OCI-LY7 (cell line): Measurements from ENCODE around the gene UBE2H. TPM values are rescaled to one million over a fixed set of nuclear protein-coding genes. Genes with fewer than 3 reads are reported as not detected.

ENCODE experiments used
- BruUV-seq: library from RNA; stranded (reverse); fragments of 400-500 nt; replicated peaks from 2 replicates; lab custom pipeline; 2021; lab: Mats Ljungman, UMichigan
- CTCF ChIA-PET: fragments of 300-600 bp; sonication (Branson Sonifier 250); formaldehyde crosslinking; loops from one replicate; lab custom pipeline; 2022; ENCODE audit warnings: antibody characterized with exemption; ENCODE audit not compliant: unreplicated experiment; lab: Charles Lee
- POLR2A ChIA-PET: fragments of 300-600 bp; sonication (Branson Sonifier 250); formaldehyde crosslinking; loops from one replicate; lab custom pipeline; 2022; ENCODE audit warnings: antibody characterized with exemption; lab: Charles Lee
- DNase-seq: peaks from one replicate; pipeline ENCODE4 v3.0.0-alpha.2; 2015; ENCODE audit warnings: low spot score
- H2AFZ ChIP-seq: fragments of 200-600 bp; sonication (generic), shearing (Covaris generic); 2 replicates; pipeline ENCODE4 v1.6.1; 2014; ENCODE audit warnings: mild to moderate bottlenecking, antibody characterized with exemption, low read length, moderate library complexity
- H3K27ac ChIP-seq: fragments of 200-600 bp; sonication (generic); 2 replicates; pipeline ENCODE4 v1.5.1; 2014; ENCODE audit warnings: mixed run types, low read depth, mild to moderate bottlenecking, moderate library complexity, low read length, inconsistent platforms; ENCODE audit not compliant: poor library complexity, severe bottlenecking
- H3K36me3 ChIP-seq: fragments of 200-600 bp; sonication (generic); 2 replicates; pipeline ENCODE4 v1.6.1; 2014; ENCODE audit warnings: mild to moderate bottlenecking, antibody characterized with exemption, low read length, moderate library complexity, mixed read lengths; ENCODE audit not compliant: insufficient read depth
- H3K4me1 ChIP-seq: fragments of 200-600 bp; sonication (generic); 2 replicates; pipeline ENCODE4 v1.5.1; 2014; ENCODE audit warnings: mild to moderate bottlenecking, low read length; ENCODE audit not compliant: insufficient read depth, poor library complexity, severe bottlenecking
- H3K4me2 ChIP-seq: fragments of 200-600 bp; sonication (generic); 2 replicates; pipeline ENCODE4 v1.6.1; 2014; ENCODE audit warnings: mild to moderate bottlenecking, low read length
- H3K4me3 ChIP-seq: fragments of 200-600 bp; sonication (generic); 2 replicates; pipeline ENCODE4 v1.5.1; 2014; ENCODE audit warnings: mild to moderate bottlenecking, low read depth, low read length; ENCODE audit not compliant: poor library complexity, severe bottlenecking
- H3K79me2 ChIP-seq: fragments of 200-600 bp; sonication (generic); 2 replicates; pipeline ENCODE4 v1.6.1; 2016; ENCODE audit warnings: low read depth, mild to moderate bottlenecking, low read length, moderate library complexity, mixed read lengths; ENCODE audit not compliant: insufficient read depth
- H3K9me2 ChIP-seq: fragments of 200-600 bp; sonication (generic); 2 replicates; pipeline ENCODE4 v1.6.1; 2016; ENCODE audit warnings: mild to moderate bottlenecking, low read length, mixed read lengths; ENCODE audit not compliant: insufficient read depth
- H3K9me3 ChIP-seq: fragments of 200-600 bp; sonication (generic); 2 replicates; pipeline ENCODE4 v1.6.1; 2014; ENCODE audit warnings: mild to moderate bottlenecking, mixed run types, low read length, mixed read lengths
- H4K20me1 ChIP-seq: fragments of 200-600 bp; sonication (generic); 2 replicates; pipeline ENCODE4 v1.6.1; 2014; ENCODE audit warnings: mild to moderate bottlenecking, antibody characterized with exemption, low read length, moderate library complexity, mixed read lengths; ENCODE audit not compliant: insufficient read depth
- EZH2phosphoT487 ChIP-seq: fragments of 200-600 bp; sonication (generic); IDR thresholded peaks from 2 replicates; pipeline ENCODE4 v1.6.1; 2018; ENCODE audit warnings: low read depth, borderline replicate concordance, mild to moderate bottlenecking, mixed run types, antibody characterized with exemption, low read length, moderate library complexity, mixed read lengths
- intact Hi-C: fragments of 100-400 bp; cut with micrococcal nuclease; formaldehyde crosslinking; loops from one replicate; pipeline ENCODE4 v1.10.0; 2022; ENCODE audit not compliant: unreplicated experiment
- total RNA-seq, 2 experiments: library from RNA; depleted of rRNA in 1 of 2; stranded (reverse); fragments of >200 nt in 1 of 2; shearing (Covaris generic) in 1 of 2; gene quantifications; 2 replicates each; pipeline ENCODE4 v1.2.3, GENCODE V29; 2014 to 2022
- TF ChIP-seq, protein P1 (sequence below): fragments of 200-600 bp; sonication (generic); conservative IDR thresholded peaks from 2 replicates; pipeline ENCODE4 v1.5.1; 2014; ENCODE audit warnings: mild to moderate bottlenecking, antibody characterized with exemption, low read length, moderate library complexity, mixed read lengths

Gene UBE2H
- total RNA-seq, 2 experiments from 2014 or later = 12.7 to 35.3 TPM

DNA sequence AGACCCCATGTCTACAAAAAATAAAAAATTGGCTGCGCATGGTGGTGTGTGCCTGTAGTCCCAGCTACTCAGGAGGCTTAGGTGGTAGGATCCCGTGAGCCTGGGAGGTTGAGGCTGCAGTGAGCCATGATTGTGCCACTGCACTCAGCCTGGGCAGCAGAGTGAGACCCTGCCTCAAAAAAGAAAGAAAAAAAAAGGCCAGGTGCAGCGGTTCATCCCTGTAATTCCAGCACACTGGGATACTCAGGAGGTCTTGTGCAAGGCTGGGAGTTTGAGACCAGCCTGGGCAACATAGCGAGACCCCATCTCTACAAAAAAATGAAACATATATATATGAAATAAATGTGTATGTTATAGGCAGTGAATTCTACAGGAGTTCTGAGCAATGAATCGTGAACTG is 44.5 kb upstream of the UBE2H start:
- TF ChIP-seq EZH2phosphoT487 = no peak
- TF ChIP-seq, protein P1, sequence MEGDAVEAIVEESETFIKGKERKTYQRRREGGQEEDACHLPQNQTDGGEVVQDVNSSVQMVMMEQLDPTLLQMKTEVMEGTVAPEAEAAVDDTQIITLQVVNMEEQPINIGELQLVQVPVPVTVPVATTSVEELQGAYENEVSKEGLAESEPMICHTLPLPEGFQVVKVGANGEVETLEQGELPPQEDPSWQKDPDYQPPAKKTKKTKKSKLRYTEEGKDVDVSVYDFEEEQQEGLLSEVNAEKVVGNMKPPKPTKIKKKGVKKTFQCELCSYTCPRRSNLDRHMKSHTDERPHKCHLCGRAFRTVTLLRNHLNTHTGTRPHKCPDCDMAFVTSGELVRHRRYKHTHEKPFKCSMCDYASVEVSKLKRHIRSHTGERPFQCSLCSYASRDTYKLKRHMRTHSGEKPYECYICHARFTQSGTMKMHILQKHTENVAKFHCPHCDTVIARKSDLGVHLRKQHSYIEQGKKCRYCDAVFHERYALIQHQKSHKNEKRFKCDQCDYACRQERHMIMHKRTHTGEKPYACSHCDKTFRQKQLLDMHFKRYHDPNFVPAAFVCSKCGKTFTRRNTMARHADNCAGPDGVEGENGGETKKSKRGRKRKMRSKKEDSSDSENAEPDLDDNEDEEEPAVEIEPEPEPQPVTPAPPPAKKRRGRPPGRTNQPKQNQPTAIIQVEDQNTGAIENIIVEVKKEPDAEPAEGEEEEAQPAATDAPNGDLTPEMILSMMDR = no peak
- POLR2A ChIA-PET = no interaction called here
- CTCF ChIA-PET = no interaction called here

DNA sequence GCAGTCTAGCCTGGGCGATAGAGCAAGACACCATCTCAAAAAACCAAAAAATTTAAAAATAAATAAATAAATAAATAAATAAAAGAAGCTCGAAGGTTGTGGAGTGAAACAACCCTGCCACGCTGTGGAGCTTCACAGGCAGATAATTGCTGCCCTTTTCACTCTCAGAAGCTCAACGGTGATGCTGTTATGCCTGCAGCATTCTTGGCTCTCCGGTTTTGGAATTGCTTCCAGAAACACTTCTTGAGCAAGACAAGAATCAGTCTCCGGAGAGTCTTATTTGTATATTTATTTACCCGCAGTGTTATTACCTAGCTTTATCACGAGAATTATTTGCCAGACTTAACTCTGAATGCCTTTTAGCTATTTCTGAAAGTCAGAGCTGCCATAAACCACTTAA is 40.5 kb upstream of the UBE2H start:
- DNase-seq = no peak
- intact Hi-C loops = no loop called here
- H3K9me3 ChIP-seq = no peaks in the 10 kb centered on the region
- H3K4me1 ChIP-seq = no peaks in the 10 kb centered on the region
- no peak overlapping the region for H2AFZ ChIP-seq
- no peak overlapping the region for H3K4me2 ChIP-seq
- no peaks in the 10 kb centered on the region for H3K79me2 ChIP-seq
- H3K9me2 ChIP-seq = no peaks in the 10 kb centered on the region
- POLR2A ChIA-PET = interaction anchor here (0.6 to 1.1 kb wide), 4 partner anchors 11 to 569 kb away, joined by 3 to 4 read pairs (median 4); no protein-coding TSS in a partner anchor
- H4K20me1 ChIP-seq = no peaks in the 10 kb centered on the region
- TF ChIP-seq, protein P1 = no peak
- TF ChIP-seq EZH2phosphoT487 = no peak
- CTCF ChIA-PET = no interaction called here
- no peaks in the 10 kb centered on the region for H3K36me3 ChIP-seq
- no peak overlapping the region for H3K27ac ChIP-seq
- no peak overlapping the region for H3K4me3 ChIP-seq
- no TSS peak for BruUV-seq

More for the DNA sequence above, 44.5 kb upstream of the UBE2H start:
- no peaks in the 10 kb centered on the region for H3K4me1 ChIP-seq
- H2AFZ ChIP-seq = no peak overlapping the region
- H3K4me3 ChIP-seq = no peak overlapping the region
- intact Hi-C loops = no loop called here
- H4K20me1 ChIP-seq = no peaks in the 10 kb centered on the region
- H3K4me2 ChIP-seq = no peak overlapping the region
- no peaks in the 10 kb centered on the region for H3K79me2 ChIP-seq
- H3K36me3 ChIP-seq = no peaks in the 10 kb centered on the region
- H3K27ac ChIP-seq = no peak overlapping the region
- no peaks in the 10 kb centered on the region for H3K9me2 ChIP-seq
- no TSS peak for BruUV-seq
- H3K9me3 ChIP-seq = no peaks in the 10 kb centered on the region
- DNase-seq = no peak

DNA sequence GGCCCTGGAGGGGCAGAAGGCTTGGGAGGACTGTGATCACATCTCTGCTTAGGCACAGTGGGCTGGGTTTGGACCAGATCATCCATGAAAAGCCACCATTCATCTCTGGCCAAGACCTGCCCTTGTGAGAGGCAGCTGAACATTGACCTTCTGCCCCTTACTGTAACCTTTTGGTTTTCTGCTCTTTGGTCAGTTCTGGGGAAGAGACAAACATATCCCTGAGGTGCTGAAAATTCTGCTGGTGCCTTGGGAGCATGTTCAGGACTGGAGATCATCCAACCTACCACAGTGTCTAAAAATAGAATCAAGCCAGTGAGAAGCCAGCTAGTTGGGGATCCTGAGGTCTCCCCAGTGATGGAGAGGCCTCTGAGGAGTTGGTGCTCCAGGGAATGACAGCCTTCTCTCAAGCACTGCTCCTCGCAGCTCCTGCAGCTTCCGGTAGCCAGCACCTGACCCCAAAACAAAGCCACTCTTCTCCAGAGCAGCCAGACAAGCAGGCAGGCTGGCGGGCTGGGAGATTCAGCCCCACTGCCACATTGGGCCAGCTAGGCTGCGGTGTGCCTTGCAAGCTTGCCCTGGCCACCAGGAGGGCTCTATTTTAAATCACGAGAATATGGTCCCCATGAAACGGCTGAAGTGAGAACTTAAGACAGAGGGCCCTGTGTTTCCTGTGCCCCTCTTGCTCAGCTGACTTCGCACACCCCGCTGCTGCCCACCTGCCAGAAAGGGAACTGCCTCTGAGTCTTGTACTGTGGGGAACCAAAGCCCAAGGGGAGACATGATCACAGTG is 37.8 kb upstream of the UBE2H start:
- intact Hi-C loops = no loop called here
- H4K20me1 ChIP-seq = no peaks in the 10 kb centered on the region
- no peaks in the 10 kb centered on the region for H3K9me3 ChIP-seq
- CTCF ChIA-PET = interaction anchor here (1.0 kb wide), 1 partner anchor 69 kb away, joined by 3 read pairs; no protein-coding TSS in a partner anchor
- no peak overlapping the region for H3K4me3 ChIP-seq
- no peak overlapping the region for H3K4me2 ChIP-seq
- H3K4me1 ChIP-seq = no peaks in the 10 kb centered on the region
- TF ChIP-seq, protein P1 = no peak
- TF ChIP-seq EZH2phosphoT487 = no peak
- no peaks in the 10 kb centered on the region for H3K9me2 ChIP-seq
- no peaks in the 10 kb centered on the region for H3K79me2 ChIP-seq
- no peak overlapping the region for H3K27ac ChIP-seq
- H3K36me3 ChIP-seq = no peaks in the 10 kb centered on the region
- no peak overlapping the region for H2AFZ ChIP-seq
- POLR2A ChIA-PET = interaction anchor here (0.6 kb wide), 1 partner anchor 352 kb away, joined by 4 read pairs; no protein-coding TSS in a partner anchor
- DNase-seq = no peak
- BruUV-seq = no TSS peak
